ENCODE measurements around the gene DPF1.
A peak's percentile ranks its signal among the peaks of the same experiment; 100 is the strongest.
"Not testable (repeated sequence)": the region's sequence is repeated elsewhere in the genome, so short reads cannot be mapped to it uniquely, and the experiment has no call there.

Gene DPF1

DNA sequence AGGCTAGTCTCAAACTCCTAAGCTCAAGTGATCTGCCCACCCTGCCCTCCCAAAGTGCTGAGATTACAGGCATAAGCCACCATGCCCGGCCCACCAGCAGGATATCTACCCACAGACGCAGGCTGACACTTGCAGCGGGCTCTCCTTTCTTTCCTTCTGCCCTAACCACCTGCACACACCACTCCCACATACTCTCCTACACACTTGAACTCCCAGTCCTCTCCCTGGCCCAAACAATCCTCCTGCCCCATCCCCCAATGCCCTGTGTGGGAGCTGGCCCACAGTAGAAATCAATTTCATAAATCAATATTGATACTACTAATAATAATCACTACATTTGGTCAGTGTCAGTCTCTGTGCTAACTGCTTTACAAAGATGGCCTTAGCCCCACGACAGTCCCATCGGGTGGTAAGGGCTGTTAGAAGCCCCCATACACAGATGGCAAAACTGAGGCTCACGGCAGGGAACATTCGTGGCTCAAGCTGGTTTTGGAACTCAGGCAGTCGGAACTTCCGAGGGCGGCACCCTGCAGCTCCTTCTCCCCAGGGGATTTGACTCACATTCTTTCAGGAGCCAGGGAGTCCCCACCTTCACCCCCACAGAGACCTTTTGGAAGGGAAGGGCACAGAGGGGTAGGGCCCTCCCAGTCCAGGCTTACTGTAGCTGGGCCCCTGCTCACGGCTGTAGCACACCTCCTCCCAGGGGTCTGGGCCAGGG, 3.4 kb upstream of the DPF1 start:
- Histone ChIP-seq H3K4me2 (ENCODE audit: low read length) (0 out of 2 replicates have a peak overlapping the region, but pooled peaks have one; percentile 4), H3F3A (ENCODE audit: control insufficient read depth, insufficient read depth) (no peaks in the 10 kb centered on the region), H4K20me1 (ENCODE audit: control insufficient read depth, insufficient read depth, low read depth, low read length) (no peaks in the 10 kb centered on the region), H3K36me3 (ENCODE audit: control insufficient read depth, low read length) (no peaks in the 10 kb centered on the region), H3K79me2 (ENCODE audit: control insufficient read depth, low read length) (no peaks in the 10 kb centered on the region), H3K9me2 (replicated peaks; ENCODE audit: control insufficient read depth, low read length) (no peaks in the 10 kb centered on the region), H3K27ac (ENCODE audit: low read depth, low read length) (no peak overlapping the region), H3K4me3 (ENCODE audit: low read length) (no peak overlapping the region), H3K4me1 (ENCODE audit: control insufficient read depth, low read length) (peaks cover 23% of the 10 kb centered on the region), H3K27me3 (ENCODE audit: control insufficient read depth, low read length) (peaks cover 12% of the 10 kb centered on the region), H3K9me3 (ENCODE audit: control insufficient read depth, insufficient read depth, low read length) (no peaks in the 10 kb centered on the region)
- TF ChIP-seq, protein P1, sequence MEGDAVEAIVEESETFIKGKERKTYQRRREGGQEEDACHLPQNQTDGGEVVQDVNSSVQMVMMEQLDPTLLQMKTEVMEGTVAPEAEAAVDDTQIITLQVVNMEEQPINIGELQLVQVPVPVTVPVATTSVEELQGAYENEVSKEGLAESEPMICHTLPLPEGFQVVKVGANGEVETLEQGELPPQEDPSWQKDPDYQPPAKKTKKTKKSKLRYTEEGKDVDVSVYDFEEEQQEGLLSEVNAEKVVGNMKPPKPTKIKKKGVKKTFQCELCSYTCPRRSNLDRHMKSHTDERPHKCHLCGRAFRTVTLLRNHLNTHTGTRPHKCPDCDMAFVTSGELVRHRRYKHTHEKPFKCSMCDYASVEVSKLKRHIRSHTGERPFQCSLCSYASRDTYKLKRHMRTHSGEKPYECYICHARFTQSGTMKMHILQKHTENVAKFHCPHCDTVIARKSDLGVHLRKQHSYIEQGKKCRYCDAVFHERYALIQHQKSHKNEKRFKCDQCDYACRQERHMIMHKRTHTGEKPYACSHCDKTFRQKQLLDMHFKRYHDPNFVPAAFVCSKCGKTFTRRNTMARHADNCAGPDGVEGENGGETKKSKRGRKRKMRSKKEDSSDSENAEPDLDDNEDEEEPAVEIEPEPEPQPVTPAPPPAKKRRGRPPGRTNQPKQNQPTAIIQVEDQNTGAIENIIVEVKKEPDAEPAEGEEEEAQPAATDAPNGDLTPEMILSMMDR (IDR thresholded peaks at IDR 0.05; ENCODE audit: low read depth, low read length, poor library complexity, severe bottlenecking), result no peak
- TF ChIP-seq EZH2phosphoT487 (IDR thresholded peaks at IDR 0.05; ENCODE audit: borderline replicate concordance, low read length), result no peak

DNA sequence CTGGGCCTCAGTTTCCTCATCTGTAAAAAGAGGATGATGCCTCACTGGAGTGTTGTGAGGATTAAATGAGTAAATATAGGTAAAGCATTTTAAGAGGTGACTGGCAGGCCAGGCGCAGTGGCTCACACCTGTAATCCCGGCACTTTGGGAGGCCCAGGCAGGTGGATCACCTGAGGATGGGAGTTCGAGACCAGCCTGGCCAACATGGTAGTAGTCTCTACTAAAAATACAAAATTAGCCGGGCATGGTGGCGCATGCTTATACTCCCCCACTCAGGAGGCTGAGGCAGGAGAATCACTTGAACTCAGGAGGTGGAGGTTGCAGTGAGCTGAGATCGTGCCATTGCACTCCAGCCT, 819 bp upstream of the DPF1 start:
- not testable (repeated sequence) for H3K9me3 ChIP-seq (ENCODE audit: control insufficient read depth, insufficient read depth, low read length); H3K79me2 ChIP-seq (ENCODE audit: control insufficient read depth, low read length); H4K20me1 ChIP-seq (ENCODE audit: control insufficient read depth, insufficient read depth, low read depth, low read length); H3K27ac ChIP-seq (ENCODE audit: low read depth, low read length); H3K9me2 ChIP-seq (replicated peaks; ENCODE audit: control insufficient read depth, low read length); H3K36me3 ChIP-seq (ENCODE audit: control insufficient read depth, low read length); H3F3A ChIP-seq (ENCODE audit: control insufficient read depth, insufficient read depth)
- Histone ChIP-seq H3K27me3 (ENCODE audit: control insufficient read depth, low read length) (peaks cover 12% of the 10 kb centered on the region), H3K4me2 (ENCODE audit: low read length) (peak overlapping the region; percentile 97), H3K4me3 (ENCODE audit: low read length) (peak overlapping the region; percentile 85), H3K4me1 (ENCODE audit: control insufficient read depth, low read length) (peaks cover 23% of the 10 kb centered on the region)

DNA sequence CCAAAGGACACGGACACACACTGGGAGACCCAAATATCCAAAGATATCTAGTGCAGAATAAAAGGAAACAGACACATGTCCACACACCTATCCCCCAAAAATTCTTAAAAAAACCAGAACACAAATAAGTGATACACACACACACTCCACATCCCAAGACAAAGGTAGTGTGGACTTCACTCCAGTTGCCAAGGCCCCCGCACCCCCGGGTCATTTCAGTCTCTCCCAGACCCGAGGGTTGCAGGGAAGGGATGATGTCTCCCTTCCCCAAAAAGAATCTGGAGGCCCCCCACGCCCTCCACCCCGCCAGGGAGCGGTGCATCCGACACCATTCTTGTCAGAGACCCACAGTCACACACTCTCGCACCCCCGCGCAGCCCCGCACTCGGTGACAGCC, 407 bp downstream of the DPF1 start:
- no peak for TF ChIP-seq EZH2phosphoT487 (IDR thresholded peaks at IDR 0.05; ENCODE audit: borderline replicate concordance, low read length)
- TF ChIP-seq, protein P1 (IDR thresholded peaks at IDR 0.05; ENCODE audit: low read depth, low read length, poor library complexity, severe bottlenecking), result no peak
- Histone ChIP-seq H3K4me3 (ENCODE audit: low read length) (peak overlapping the region; percentile 85), H3K27ac (ENCODE audit: low read depth, low read length) (no peak overlapping the region)

DNA sequence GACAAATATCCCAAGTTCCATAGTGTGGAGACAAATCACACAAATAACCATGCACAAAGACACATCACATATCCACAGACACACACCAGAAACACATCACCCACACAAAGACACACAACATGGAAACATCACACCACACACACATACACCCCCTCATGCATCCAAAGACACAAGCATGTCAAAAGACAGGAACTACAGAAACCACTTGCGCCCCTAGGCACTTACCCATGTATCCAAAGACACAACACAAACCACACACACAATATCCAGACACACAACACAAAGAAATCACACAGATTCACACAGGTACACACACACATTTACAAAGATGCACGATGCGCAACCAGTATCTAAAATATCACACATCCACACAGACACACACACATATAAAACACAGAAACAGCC, 901 bp downstream of the DPF1 start:
- Histone ChIP-seq H3F3A (ENCODE audit: control insufficient read depth, insufficient read depth) (no peaks in the 10 kb centered on the region), H4K20me1 (ENCODE audit: control insufficient read depth, insufficient read depth, low read depth, low read length) (no peaks in the 10 kb centered on the region), H3K4me3 (ENCODE audit: low read length) (peak overlapping the region; percentile 85), H3K79me2 (ENCODE audit: control insufficient read depth, low read length) (no peaks in the 10 kb centered on the region), H3K27me3 (ENCODE audit: control insufficient read depth, low read length) (peaks cover 7% of the 10 kb centered on the region), H3K36me3 (ENCODE audit: control insufficient read depth, low read length) (no peaks in the 10 kb centered on the region), H3K27ac (ENCODE audit: low read depth, low read length) (no peak overlapping the region), H3K9me3 (ENCODE audit: control insufficient read depth, insufficient read depth, low read length) (no peaks in the 10 kb centered on the region), H3K4me1 (ENCODE audit: control insufficient read depth, low read length) (peaks cover 23% of the 10 kb centered on the region), H3K9me2 (replicated peaks; ENCODE audit: control insufficient read depth, low read length) (no peaks in the 10 kb centered on the region), H3K4me2 (ENCODE audit: low read length) (peak overlapping the region; percentile 97)
- TF ChIP-seq EZH2phosphoT487 (IDR thresholded peaks at IDR 0.05; ENCODE audit: borderline replicate concordance, low read length), result no peak
- TF ChIP-seq, protein P1 (IDR thresholded peaks at IDR 0.05; ENCODE audit: low read depth, low read length, poor library complexity, severe bottlenecking), result no peak

More for the DNA sequence above, 407 bp downstream of the DPF1 start:
- Histone ChIP-seq H4K20me1 (ENCODE audit: control insufficient read depth, insufficient read depth, low read depth, low read length) (no peaks in the 10 kb centered on the region), H3K36me3 (ENCODE audit: control insufficient read depth, low read length) (no peaks in the 10 kb centered on the region), H3K4me1 (ENCODE audit: control insufficient read depth, low read length) (peaks cover 23% of the 10 kb centered on the region), H3K79me2 (ENCODE audit: control insufficient read depth, low read length) (no peaks in the 10 kb centered on the region), H3K27me3 (ENCODE audit: control insufficient read depth, low read length) (peaks cover 9% of the 10 kb centered on the region), H3K9me3 (ENCODE audit: control insufficient read depth, insufficient read depth, low read length) (no peaks in the 10 kb centered on the region), H3F3A (ENCODE audit: control insufficient read depth, insufficient read depth) (no peaks in the 10 kb centered on the region), H3K4me2 (ENCODE audit: low read length) (peak overlapping the region; percentile 97), H3K9me2 (replicated peaks; ENCODE audit: control insufficient read depth, low read length) (no peaks in the 10 kb centered on the region)

Measured in DOHH2 (cell line).